B cell (primary cell): ENCODE data around the gene AMZ1. TPM values are rescaled to one million over a fixed set of nuclear protein-coding genes. Genes with fewer than 3 reads are reported as not detected.

Source experiments
- ATAC-seq: fragments of 200-7000 bp; cut with Tn5 transposase; one replicate; pipeline ENCODE4 v1.10.0; 2021; ENCODE audit warnings: low read depth, mild to moderate bottlenecking, moderate number of reproducible peaks, moderate library complexity
- CTCF ChIA-PET: fragments of 350-600 bp; sonication (Branson Sonifier 250); formaldehyde crosslinking; loops from one replicate; lab custom pipeline; 2021; ENCODE audit warnings: antibody characterized with exemption, inconsistent platforms; lab: Charles Lee
- POLR2A ChIA-PET: fragments of 350-600 bp; sonication (Branson Sonifier 250); formaldehyde crosslinking; loops from one replicate; lab custom pipeline; 2021; ENCODE audit warnings: antibody characterized with exemption; lab: Charles Lee
- DNase-seq: peaks from one replicate; pipeline ENCODE4 v3.0.0; 2013
- H2AFZ ChIP-seq: 2 replicates; pipeline ENCODE4 v1.6.1; 2012; ENCODE audit warnings: mild to moderate bottlenecking, low read depth, low read length; ENCODE audit not compliant: insufficient read depth, poor library complexity, severe bottlenecking
- H3K27ac ChIP-seq, 2 donors: 1 replicate in 1 of 2; 2 replicates in 1 of 2; pipeline ENCODE4 v1.5.1; 2012 to 2013; ENCODE audit warnings: low read length in 2 of 2, mild to moderate bottlenecking in 2 of 2, moderate library complexity in 1 of 2
- H3K27me3 ChIP-seq, 4 experiments: fragments of 200-600 bp in 1 of 4; sonication (generic) in 1 of 4; replicated peaks in 1 of 4; 1 replicate in 2 of 4; 2 replicates in 2 of 4; pipeline versions ENCODE4 v1.6.1 to v1.7.0; 2013 to 2016; ENCODE audit warnings: low read length in 3 of 4, mild to moderate bottlenecking in 2 of 4, mixed read lengths in 1 of 4, moderate library complexity in 1 of 4; ENCODE audit not compliant: insufficient read depth in 4 of 4, control insufficient read depth in 3 of 4; ENCODE audit errors: control extremely low read depth in 1 of 4
- H3K36me3 ChIP-seq, 2 experiments: replicated peaks in 1 of 2; 1 replicate in 1 of 2; 2 replicates in 1 of 2; pipeline versions ENCODE4 v1.6.1 to v1.7.1; 2013; ENCODE audit warnings: low read length in 1 of 2; ENCODE audit not compliant: insufficient read depth in 2 of 2, control insufficient read depth in 1 of 2; ENCODE audit errors: control extremely low read depth in 1 of 2, extremely low read depth in 1 of 2
- H3K4me1 ChIP-seq, 2 donors: fragments of 200-600 bp in 1 of 2; sonication (generic) in 1 of 2; 1 replicate in 1 of 2; 2 replicates in 1 of 2; pipeline versions ENCODE4 v1.5.1 to v1.6.1; 2013 to 2017; ENCODE audit warnings: low read length in 2 of 2; ENCODE audit not compliant: control insufficient read depth in 2 of 2, insufficient read depth in 2 of 2
- H3K4me2 ChIP-seq: replicated peaks from 2 replicates; pipeline ENCODE3; 2012; ENCODE audit warnings: mild to moderate bottlenecking, low read depth, low read length; ENCODE audit not compliant: poor library complexity, severe bottlenecking
- H3K4me3 ChIP-seq, 5 experiments: fragments of 200-600 bp in 1 of 5; sonication (generic) in 1 of 5; 1 replicate in 3 of 5; 2 replicates in 2 of 5; pipeline versions ENCODE4 v1.5.1 to v1.7.0; 2011 to 2016; ENCODE audit warnings: low read length in 4 of 5, mild to moderate bottlenecking in 4 of 5, low read depth in 2 of 5, control low read depth in 1 of 5, moderate library complexity in 1 of 5; ENCODE audit not compliant: insufficient read depth in 1 of 5; ENCODE audit errors: control extremely low read depth in 1 of 5, extremely low read depth in 1 of 5
- H3K79me2 ChIP-seq: fragments of 200-600 bp; sonication (generic); one replicate; pipeline ENCODE4 v1.6.0; 2016; ENCODE audit warnings: low read length; ENCODE audit not compliant: control insufficient read depth, insufficient read depth
- H3K9ac ChIP-seq: fragments of 200-600 bp; sonication (generic); 2 replicates; pipeline ENCODE4 v1.6.1; 2017; ENCODE audit warnings: mild to moderate bottlenecking, low read length, moderate library complexity
- H3K9me3 ChIP-seq, 3 donors: one replicate each; pipeline versions ENCODE4 v1.6.1 to v1.7.1; 2013; ENCODE audit warnings: low read length in 2 of 3; ENCODE audit not compliant: control insufficient read depth in 2 of 3, insufficient read depth in 1 of 3; ENCODE audit errors: control extremely low read depth in 1 of 3
- H4K20me1 ChIP-seq: 2 replicates; pipeline ENCODE4 v1.6.0; 2012; ENCODE audit warnings: mild to moderate bottlenecking, low read length; ENCODE audit not compliant: insufficient read depth, control insufficient read depth, poor library complexity, severe bottlenecking
- H3K27ac Mint-ChIP-seq: one replicate; pipeline ENCODE4 v1.8.0; 2021; ENCODE audit warnings: mixed read lengths
- H3K27me3 Mint-ChIP-seq: one replicate; pipeline ENCODE4 v1.8.0; 2021; ENCODE audit warnings: mixed read lengths
- H3K4me1 Mint-ChIP-seq: one replicate; pipeline ENCODE4 v1.8.0; 2021; ENCODE audit warnings: mixed read lengths
- H3K4me3 Mint-ChIP-seq: one replicate; pipeline ENCODE4 v1.8.0; 2021; ENCODE audit warnings: mixed read lengths
- H3K9me3 Mint-ChIP-seq: one replicate; pipeline ENCODE4 v1.8.0; 2022; ENCODE audit warnings: mixed read lengths; ENCODE audit not compliant: insufficient read depth
- EZH2 ChIP-seq: IDR thresholded peaks from 2 replicates; pipeline ENCODE4 v1.6.1; 2012; ENCODE audit warnings: borderline replicate concordance, low read depth, mild to moderate bottlenecking, moderate library complexity, low read length; ENCODE audit not compliant: insufficient read depth, poor library complexity, severe bottlenecking
- WGBS: methylation state at CpG from one replicate; pipeline ENCODE4 v1.1.5; 2013; ENCODE audit warnings: missing lambda C conversion rate; ENCODE audit not compliant: insufficient coverage; 5-methylcytosine and 5-hydroxymethylcytosine counted together
- intact Hi-C: fragments of 100-400 bp; cut with micrococcal nuclease; formaldehyde crosslinking; loops from one replicate; pipeline ENCODE4 v1.10.0; 2022
- polyA plus RNA-seq: library from polyadenylated mRNA; depleted of rRNA; stranded (reverse); fragments of >200 nt; gene quantifications from 2 replicates; pipeline ENCODE4 v1.2.3, GENCODE V29; 2012
- total RNA-seq, 2 donors: library from RNA; stranded (reverse); fragments of 120-200 nt in 1 of 2; gene quantifications; 1 replicate in 1 of 2; 2 replicates in 1 of 2; pipeline versions ENCODE4 v1.2.3 to v1.2.4, GENCODE V29; 2013 to 2022
- TF ChIP-seq, protein P1 (sequence below): fragments of 200-600 bp; IDR thresholded peaks from one replicate; pipeline ENCODE4 v1.8.0; 2022; ENCODE audit warnings: antibody characterized with exemption, mild to moderate bottlenecking

AMZ1 gene
- total and polyA plus RNA-seq, 2 donors (not counting 1 experiment from before 2014, with no cell fraction given): 0.73 to 13.2 TPM

DNA sequence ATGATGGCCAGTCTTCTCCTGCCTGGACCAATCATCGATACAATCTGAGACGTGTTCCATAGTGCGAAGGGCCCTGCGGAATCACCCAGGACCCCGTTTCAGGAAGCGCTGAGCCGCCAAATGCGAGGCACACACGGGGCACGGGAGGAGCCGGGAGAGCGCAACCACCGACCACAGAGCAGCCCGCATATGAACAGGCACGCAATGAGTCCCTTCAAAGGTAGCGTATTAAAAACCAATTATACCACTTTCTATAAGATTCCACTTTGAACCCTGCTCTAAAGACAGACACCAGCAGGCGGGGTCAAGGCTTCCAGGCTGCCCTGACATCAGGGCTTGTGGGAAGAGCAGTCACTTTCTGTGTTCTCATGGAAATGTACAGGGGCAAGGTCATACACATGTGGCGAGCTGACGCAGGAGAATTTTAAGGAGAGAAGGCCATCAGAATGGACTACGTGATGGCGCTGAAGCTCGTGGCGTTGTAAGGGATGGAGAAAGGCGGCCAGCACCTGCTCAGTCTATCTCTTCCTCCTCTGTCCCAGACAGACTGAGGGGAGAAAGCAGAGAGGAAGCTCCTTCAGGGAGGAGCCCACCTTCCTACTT lies 46.2 kb downstream of the AMZ1 start:
- H3K27ac ChIP-seq: no peak overlapping the region
- peaks cover 54% of the 10 kb centered on the region for H4K20me1 ChIP-seq
- CTCF ChIA-PET: interaction anchor here (1.4 to 1.9 kb wide), 4 partner anchors 13 to 51 kb away, joined by 3 to 8 read pairs (median 6); no protein-coding TSS in a partner anchor
- whole genome bisulfite sequencing: 30% methylated on average over 22 of the region's 24 CpGs
- peaks cover 53% of the 10 kb centered on the region for H3K4me1 Mint-ChIP-seq
- intact Hi-C loops: loop anchor here (2.0 kb wide), 1 partner anchor 15 kb away; no protein-coding TSS in a partner anchor
- peaks cover 15% of the 10 kb centered on the region for H3K79me2 ChIP-seq
- H3K9me3 Mint-ChIP-seq: no peaks in the 10 kb centered on the region
- peak overlapping the region; percentile 70 for H3K4me2 ChIP-seq
- peaks cover 41 to 57% of the 10 kb centered on the region in 2 donors for H3K4me1 ChIP-seq
- H2AFZ ChIP-seq: peak overlapping the region; percentile 18
- peak overlapping the region; percentile 65 for H3K27ac Mint-ChIP-seq
- peak overlapping the region; percentile 16 for H3K9ac ChIP-seq
- no peak for DNase-seq
- no peak for ATAC-seq
- POLR2A ChIA-PET: interaction anchor here (1.1 kb wide), 1 partner anchor 16 kb away, joined by 3 read pairs; no protein-coding TSS in a partner anchor
- no peaks in the 10 kb centered on the region for H3K9me3 ChIP-seq
- peak overlapping the region; percentile 81 for H3K4me3 Mint-ChIP-seq
- peaks cover 0 to 41% of the 10 kb centered on the region in 2 experiments for H3K36me3 ChIP-seq
- TF ChIP-seq EZH2: no peak
- TF ChIP-seq, protein P1, sequence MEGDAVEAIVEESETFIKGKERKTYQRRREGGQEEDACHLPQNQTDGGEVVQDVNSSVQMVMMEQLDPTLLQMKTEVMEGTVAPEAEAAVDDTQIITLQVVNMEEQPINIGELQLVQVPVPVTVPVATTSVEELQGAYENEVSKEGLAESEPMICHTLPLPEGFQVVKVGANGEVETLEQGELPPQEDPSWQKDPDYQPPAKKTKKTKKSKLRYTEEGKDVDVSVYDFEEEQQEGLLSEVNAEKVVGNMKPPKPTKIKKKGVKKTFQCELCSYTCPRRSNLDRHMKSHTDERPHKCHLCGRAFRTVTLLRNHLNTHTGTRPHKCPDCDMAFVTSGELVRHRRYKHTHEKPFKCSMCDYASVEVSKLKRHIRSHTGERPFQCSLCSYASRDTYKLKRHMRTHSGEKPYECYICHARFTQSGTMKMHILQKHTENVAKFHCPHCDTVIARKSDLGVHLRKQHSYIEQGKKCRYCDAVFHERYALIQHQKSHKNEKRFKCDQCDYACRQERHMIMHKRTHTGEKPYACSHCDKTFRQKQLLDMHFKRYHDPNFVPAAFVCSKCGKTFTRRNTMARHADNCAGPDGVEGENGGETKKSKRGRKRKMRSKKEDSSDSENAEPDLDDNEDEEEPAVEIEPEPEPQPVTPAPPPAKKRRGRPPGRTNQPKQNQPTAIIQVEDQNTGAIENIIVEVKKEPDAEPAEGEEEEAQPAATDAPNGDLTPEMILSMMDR: no peak
- peak overlapping the region in 1 of 5 experiments; percentile 10 for H3K4me3 ChIP-seq
- H3K27me3 ChIP-seq: no peaks in the 10 kb centered on the region
- no peaks in the 10 kb centered on the region for H3K27me3 Mint-ChIP-seq
